ENCODE measurements around the gene LSG1. TPM values are rescaled to one million over a fixed set of nuclear protein-coding genes. Genes with fewer than 3 reads are reported as not detected.
A peak's percentile ranks its signal among the peaks of the same experiment; 100 is the strongest.

LSG1 gene
- total RNA-seq, result 41.2 TPM

DNA sequence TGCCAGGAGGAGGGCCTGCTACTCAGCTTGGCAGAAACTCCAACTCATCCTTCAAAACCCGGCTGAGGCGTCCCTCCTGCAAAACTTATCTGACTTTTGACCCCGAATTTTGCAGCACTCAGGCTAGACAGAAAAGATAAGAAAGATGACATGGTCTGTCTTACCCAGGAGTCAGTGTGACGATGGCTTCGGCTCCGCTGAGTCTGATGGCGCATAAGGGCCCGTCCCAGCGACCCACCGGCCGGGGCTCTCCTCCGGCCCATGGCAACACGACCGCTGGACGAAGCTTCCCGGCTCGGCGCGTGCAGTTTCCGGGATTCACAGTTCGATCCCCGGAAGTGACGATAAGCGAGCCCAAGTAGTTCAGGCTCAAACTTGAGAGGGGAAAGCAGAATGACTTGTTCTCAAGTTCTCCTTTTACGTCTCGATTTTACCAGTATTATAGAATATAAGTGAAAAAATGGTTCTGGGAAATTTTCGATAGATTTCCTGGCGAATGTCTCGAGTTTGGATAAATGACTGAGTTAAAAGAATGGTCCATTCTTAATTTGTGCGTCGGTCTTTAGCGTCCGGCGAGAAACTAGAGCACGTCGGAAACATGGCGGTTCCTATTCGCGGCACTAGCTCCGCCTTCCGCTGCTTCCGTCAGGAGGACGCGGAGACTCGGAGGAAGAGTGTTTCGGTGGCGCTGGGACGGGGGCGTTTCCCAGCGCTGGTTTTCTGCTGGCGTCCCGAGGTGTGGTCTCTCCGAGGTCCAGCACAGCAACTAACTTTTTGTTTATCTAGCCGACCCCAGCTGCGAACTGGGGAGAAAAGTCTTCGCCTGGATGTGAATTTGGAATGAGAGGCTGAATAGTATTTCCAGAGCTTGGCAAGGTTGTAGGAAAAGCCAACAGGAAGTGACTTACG lies at the start of gene LSG1:
TSS of gene LSG1 (minus strand) at position 292 of the 909 bp plus-strand sequence. CDS start at position 263, 29 bp downstream.
- peak; percentile 86 to 98 (median 96) for DNase-seq (ENCODE audit: low read depth in 2 of 3, low spot score in 2 of 3)

- no peak for DNase-seq (ENCODE audit: low read depth in 2 of 3, low spot score in 2 of 3)
Observed at GRCh38 chr3:194720048-194720447, 48.1 kb upstream of the LSG1 start.

DNA sequence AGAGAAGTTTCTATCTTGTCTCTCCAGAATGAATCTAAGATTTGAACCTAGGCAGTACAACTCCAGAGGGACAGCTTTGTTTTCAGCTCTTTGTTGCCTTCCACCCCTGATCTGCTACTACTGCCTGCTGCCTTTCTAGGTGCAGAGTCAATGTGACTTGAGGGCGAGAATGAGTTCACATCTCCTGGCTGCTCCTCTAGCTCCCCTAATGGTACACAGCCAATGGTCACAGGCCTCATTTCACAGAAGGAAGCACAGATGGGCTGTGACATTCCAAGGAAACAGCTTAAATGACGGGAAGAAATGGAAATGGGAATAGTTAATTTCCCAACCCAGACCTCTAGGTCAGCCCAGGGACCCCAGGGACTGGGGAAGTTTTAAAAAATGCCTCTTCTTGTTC lies 46.1 kb upstream of the LSG1 start:
- no peak for DNase-seq (ENCODE audit: low read depth in 2 of 3, low spot score in 2 of 3)

DNA sequence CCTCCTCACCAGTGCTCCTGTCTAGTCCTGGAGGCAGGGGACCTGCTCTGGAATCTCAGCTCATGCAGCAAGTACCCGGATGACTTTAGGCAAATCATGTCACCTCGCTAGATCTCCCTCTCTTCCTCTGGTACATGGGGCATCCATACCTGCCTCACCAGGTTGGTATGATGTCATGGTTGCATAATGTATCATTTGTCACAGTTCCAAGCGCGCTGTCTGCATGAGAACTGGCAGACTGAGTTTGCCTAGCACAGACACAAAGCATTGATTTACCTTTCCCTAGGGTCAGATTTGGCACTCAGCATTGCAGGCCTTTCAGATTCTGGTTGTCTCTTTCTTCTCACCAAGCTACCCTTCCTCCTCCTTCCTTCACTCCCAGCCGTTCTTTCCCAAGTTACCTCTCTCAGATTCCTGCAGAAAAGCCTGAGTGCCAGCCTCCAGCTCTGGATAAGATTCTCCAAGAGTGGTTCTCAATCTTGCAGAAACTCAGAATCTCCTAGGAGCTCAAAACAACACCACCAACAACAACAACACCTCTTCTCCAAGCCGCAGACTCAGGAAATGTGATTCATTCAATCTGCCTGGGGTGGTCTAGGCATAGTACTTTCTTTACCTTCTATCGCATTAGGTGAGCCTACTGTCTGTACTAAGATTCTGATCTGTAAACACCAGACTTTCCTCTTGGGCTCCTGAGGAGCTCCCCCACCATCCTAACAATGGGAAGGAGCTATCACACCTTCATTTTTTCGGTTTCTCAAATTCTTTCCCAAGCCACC lies 43.2 kb upstream of the LSG1 start:
- no peak for DNase-seq (ENCODE audit: low read depth in 2 of 3, low spot score in 2 of 3)

DNA sequence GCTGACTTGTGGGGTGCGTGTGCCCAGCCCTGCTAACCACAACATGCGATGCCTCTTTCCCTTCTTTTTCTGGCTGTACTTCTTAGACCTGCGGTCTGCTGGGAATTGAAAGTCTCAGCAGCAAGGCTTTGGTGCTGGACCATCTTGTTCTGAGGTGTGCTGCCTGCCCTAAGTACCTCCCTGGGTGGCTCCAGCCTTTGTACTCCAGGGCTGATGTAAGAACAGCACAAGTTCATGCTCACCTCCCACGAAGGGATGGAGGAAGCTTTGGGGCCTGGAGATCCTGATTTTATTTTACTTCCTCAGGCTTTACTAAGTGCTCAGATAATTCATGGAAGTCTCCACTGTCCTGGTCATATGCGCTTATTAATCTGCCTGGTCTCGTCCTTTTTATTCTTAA lies 42.6 kb upstream of the LSG1 start:
- no peak for DNase-seq (ENCODE audit: low read depth in 2 of 3, low spot score in 2 of 3)

GRCh38 chr3:194714137-194714455 lies 42.1 kb upstream of the LSG1 start:
- DNase-seq (ENCODE audit: low read depth in 2 of 3, low spot score in 2 of 3), result no peak

GRCh38 chr3:194713299-194714136 lies 41.5 kb upstream of the LSG1 start:
- DNase-seq (ENCODE audit: low read depth in 2 of 3, low spot score in 2 of 3), result no peak

- DNase-seq (ENCODE audit: low read depth in 2 of 3, low spot score in 2 of 3), result peak in 1 of 3 donors; percentile 49
Observed at GRCh38 chr3:194711913-194712312, 39.9 kb upstream of the LSG1 start.

- no peak for DNase-seq (ENCODE audit: low read depth in 2 of 3, low spot score in 2 of 3)
Observed at GRCh38 chr3:194711286-194711685, 39.3 kb upstream of the LSG1 start.

- no peak for DNase-seq (ENCODE audit: low read depth in 2 of 3, low spot score in 2 of 3)
Observed at GRCh38 chr3:194707147-194707540, 35.2 kb upstream of the LSG1 start.

DNA sequence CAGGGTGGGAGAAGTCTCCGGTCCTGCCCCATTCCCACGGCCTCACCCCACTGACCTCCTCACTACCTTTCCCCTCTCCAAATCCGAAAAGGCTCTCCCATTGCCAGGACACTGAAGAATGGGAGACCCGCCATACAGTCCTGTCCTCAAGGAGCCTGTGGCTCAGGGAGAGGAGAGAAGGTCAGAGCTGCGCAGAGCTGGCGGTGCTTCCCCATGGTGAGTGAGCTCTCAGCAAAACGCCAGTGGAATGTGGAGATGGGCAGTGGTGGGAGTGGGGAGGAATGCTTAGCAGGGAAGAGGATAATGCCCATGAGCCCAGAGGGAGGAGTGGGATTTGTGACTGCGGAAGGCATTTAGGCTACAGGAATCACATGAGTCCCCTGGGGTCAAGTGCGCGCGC lies 33.8 kb upstream of the LSG1 start:
- no peak for DNase-seq (ENCODE audit: low read depth in 2 of 3, low spot score in 2 of 3)

DNA sequence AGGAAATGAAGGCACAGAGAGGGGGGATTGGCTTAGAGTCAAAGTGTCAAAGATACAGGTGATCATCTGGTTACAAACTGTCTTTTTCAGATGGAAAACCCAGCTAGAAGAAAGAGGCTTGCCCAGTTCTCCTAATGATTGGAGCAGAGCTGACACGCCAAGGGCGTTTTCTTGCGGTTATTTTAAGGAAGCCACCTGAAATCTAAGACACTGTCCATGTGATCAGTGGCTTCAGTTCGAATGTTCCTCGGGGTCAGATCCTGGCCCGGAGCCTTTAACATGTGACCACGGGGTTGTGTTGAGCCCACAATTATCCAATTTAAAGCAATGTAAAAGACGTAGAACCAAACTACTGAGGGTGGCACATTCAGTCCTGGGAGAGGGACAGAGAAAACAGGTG lies 33.2 kb upstream of the LSG1 start:
- DNase-seq (ENCODE audit: low read depth in 2 of 3, low spot score in 2 of 3), result no peak

DNA sequence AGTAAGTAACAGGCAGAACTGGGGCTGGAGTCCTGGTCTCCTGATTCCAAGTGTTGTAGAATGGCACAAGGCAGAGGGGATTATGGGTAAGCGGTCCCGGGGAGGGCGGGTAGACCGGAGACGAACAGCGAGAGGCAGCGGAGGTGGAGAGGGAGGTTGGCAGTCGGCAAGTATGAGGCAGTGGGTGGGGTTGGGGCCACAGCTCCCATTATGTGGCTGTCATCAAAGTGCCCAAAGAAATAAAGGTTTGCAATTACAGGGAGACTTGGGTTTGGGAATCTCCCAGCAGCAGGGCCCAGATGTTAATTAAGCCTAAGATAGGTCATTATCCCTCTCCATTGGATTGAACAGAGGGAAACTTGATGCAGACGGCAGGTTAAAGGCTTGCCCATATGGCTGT lies 30.6 kb upstream of the LSG1 start:
- DNase-seq (ENCODE audit: low read depth in 2 of 3, low spot score in 2 of 3), result no peak

DNA sequence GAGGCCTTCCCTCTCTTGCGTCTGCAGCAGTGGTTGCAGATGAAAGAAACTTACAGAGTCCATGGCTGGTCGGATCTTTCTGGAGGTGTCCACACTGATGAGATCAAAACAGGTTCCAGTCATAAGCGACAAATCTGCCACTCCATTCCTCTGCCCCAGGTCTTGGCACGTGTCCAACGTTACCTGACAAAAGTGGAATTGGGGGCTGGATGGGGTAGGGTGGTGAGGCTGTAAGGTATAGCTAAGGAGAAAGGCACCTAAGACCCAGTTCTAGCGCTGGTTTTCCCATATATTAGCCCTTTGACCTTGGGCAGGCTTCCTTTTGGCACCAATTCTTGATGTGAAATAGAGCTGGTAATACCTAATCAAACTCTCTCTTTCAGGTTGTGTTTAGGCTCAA lies 24.7 kb upstream of the LSG1 start:
- no peak for DNase-seq (ENCODE audit: low read depth in 2 of 3, low spot score in 2 of 3)

GRCh38 chr3:194691481-194692283 lies 19.7 kb upstream of the LSG1 start:
- DNase-seq (ENCODE audit: low read depth in 2 of 3, low spot score in 2 of 3), result peak in 1 of 3 donors; percentile 27

GRCh38 chr3:194690501-194691372 lies 18.7 kb upstream of the LSG1 start:
- no peak for DNase-seq (ENCODE audit: low read depth in 2 of 3, low spot score in 2 of 3)

DNA sequence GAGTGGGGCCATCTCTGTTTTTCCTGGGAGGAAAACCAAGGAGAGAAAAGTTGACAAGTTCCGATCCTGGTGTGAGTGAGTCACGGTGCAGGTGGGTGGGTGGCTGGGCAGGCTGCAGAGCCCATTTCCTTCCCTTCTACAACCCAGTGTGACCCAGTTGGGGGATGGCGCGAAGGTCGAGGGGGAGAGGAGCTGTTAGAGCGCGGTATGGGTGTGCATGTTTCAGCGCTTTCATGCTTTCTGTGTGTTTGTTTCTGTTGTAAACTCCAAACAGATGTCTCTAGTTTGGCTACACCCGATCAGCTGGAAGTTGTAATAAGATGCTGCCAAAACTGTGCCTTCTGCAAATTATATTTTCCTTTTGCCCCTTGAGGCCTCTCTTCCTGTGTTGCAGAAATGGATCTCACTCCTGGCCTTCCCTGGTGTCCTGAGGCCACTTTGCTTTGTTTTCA lies 17.5 kb upstream of the LSG1 start:
- DNase-seq (ENCODE audit: low read depth in 2 of 3, low spot score in 2 of 3), result peak in 2 of 3 donors; percentile 51 to 60

GRCh38 chr3:194688946-194689345 lies 17.0 kb upstream of the LSG1 start:
- DNase-seq (ENCODE audit: low read depth in 2 of 3, low spot score in 2 of 3), result no peak

- peak in 2 of 3 donors; percentile 46 to 51 for DNase-seq (ENCODE audit: low read depth in 2 of 3, low spot score in 2 of 3)
Observed at GRCh38 chr3:194688200-194688740, 16.3 kb upstream of the LSG1 start.
